HepG2 (cell line): Measurements from ENCODE around the gene MAB21L4. TPM values are rescaled to one million over a fixed set of nuclear protein-coding genes. Genes with fewer than 3 reads are reported as not detected.

ENCODE experiments used
- HHEX ChIP-seq: IDR thresholded peaks from 2 replicates; pipeline ENCODE4 v1.6.1; 2016; ENCODE audit warnings: control low read depth
- HOXA9 ChIP-seq: sonication (generic); formaldehyde crosslinking; IDR thresholded peaks from 2 replicates; pipeline ENCODE4 v1.8.1; 2022; ENCODE audit warnings: missing genetic modification reagents, mild to moderate bottlenecking, moderate library complexity, borderline replicate concordance
- MAFK ChIP-seq, 2 experiments: IDR thresholded peaks in 1 of 2; conservative IDR thresholded peaks in 1 of 2; 2 replicates each; pipeline ENCODE4 v1.6.1; 2011; ENCODE audit warnings: improper control_type of control experiment in 2 of 2, low read length in 2 of 2
- NBN ChIP-seq: fragments of 450-650 bp; conservative IDR thresholded peaks from 2 replicates; pipeline ENCODE4 v1.6.1; 2017
- NR2F6 ChIP-seq, 2 experiments: IDR thresholded peaks; 2 replicates each; pipeline ENCODE4 v1.6.1; 2016; ENCODE audit warnings: antibody characterized with exemption in 1 of 2, mild to moderate bottlenecking in 1 of 2
- WIZ ChIP-seq: sonication (generic); formaldehyde crosslinking; IDR thresholded peaks from 2 replicates; pipeline ENCODE4 v1.5.1; 2020; ENCODE audit warnings: mild to moderate bottlenecking, missing genetic modification reagents
- ZFX ChIP-seq: sonication (generic); formaldehyde crosslinking; IDR thresholded peaks from 2 replicates; pipeline ENCODE4 v1.4.0; 2020; ENCODE audit warnings: mild to moderate bottlenecking, low read depth, missing genetic modification reagents, moderate library complexity
- ZMYM2 ChIP-seq: sonication (generic); formaldehyde crosslinking; IDR thresholded peaks from 2 replicates; pipeline ENCODE4 v1.8.0; 2022; ENCODE audit warnings: mild to moderate bottlenecking, missing genetic modification reagents
- ZNF12 ChIP-seq: sonication (generic); formaldehyde crosslinking; IDR thresholded peaks from 2 replicates; pipeline ENCODE4 v1.5.0; 2020; ENCODE audit warnings: missing genetic modification reagents
- ZNF160 ChIP-seq: sonication (generic); formaldehyde crosslinking; IDR thresholded peaks from 2 replicates; pipeline ENCODE4 v1.8.0; 2022; ENCODE audit warnings: mild to moderate bottlenecking, inconsistent platforms, missing genetic modification reagents
- ZNF205 ChIP-seq: IDR thresholded peaks from 2 replicates; pipeline ENCODE4 v1.6.1; 2018; ENCODE audit warnings: missing biosample characterization, missing genetic modification reagents
- ZNF234 ChIP-seq: sonication (generic); formaldehyde crosslinking; conservative IDR thresholded peaks from 2 replicates; pipeline ENCODE4 v1.5.1; 2020; ENCODE audit warnings: mild to moderate bottlenecking, missing genetic modification reagents
- ZNF605 ChIP-seq: sonication (generic); formaldehyde crosslinking; IDR thresholded peaks from 2 replicates; pipeline ENCODE4 v1.8.0; 2022; ENCODE audit warnings: mild to moderate bottlenecking, missing genetic modification reagents
- ZNF780A ChIP-seq: sonication (generic); formaldehyde crosslinking; IDR thresholded peaks from 2 replicates; pipeline ENCODE4 v1.8.0; 2022; ENCODE audit warnings: mild to moderate bottlenecking, missing genetic modification reagents, moderate library complexity
- polyA plus RNA-seq, 8 experiments: library from polyadenylated mRNA; depleted of rRNA in 3 of 8; stranded (reverse) in 7 of 8; unstranded in 1 of 8; fragments of >200 nt; fragmentation: Illumina TruSeq in 4 of 8; extraction: Trizol in 4 of 8; gene quantifications; 2 replicates each; pipeline versions ENCODE4 v1.2.1 to v1.2.3, GENCODE V29; 2011 to 2016; ENCODE audit warnings: low read depth in 4 of 8, missing spikeins in 1 of 8, mixed read lengths in 1 of 8; ENCODE audit not compliant: insufficient read depth in 1 of 8
- total RNA-seq, 5 experiments: library from RNA; depleted of rRNA; stranded (reverse); fragments of >200 nt; fragmentation: Illumina TruSeq; extraction: Trizol; gene quantifications; 2 replicates each; pipeline ENCODE4 v1.2.3, GENCODE V29; 2016; ENCODE audit warnings: low read depth in 1 of 5
- TF ChIP-seq, protein P1 (sequence below): sonication (generic); formaldehyde crosslinking; IDR thresholded peaks from 2 replicates; pipeline ENCODE4 v1.9.0; 2021; ENCODE audit warnings: missing genetic modification reagents, mild to moderate bottlenecking, borderline replicate concordance
- TF ChIP-seq, protein P2 (sequence below): IDR thresholded peaks from 2 replicates; pipeline ENCODE4 v1.6.1; 2016; ENCODE audit warnings: low read depth, control low read depth
- TF ChIP-seq, protein P3 (sequence below): sonication (generic); formaldehyde crosslinking; IDR thresholded peaks from 2 replicates; pipeline ENCODE4 v1.4.0; 2020; ENCODE audit warnings: mild to moderate bottlenecking, missing genetic modification reagents
- TF ChIP-seq, protein P4 (sequence below): sonication (generic); formaldehyde crosslinking; IDR thresholded peaks from 2 replicates; pipeline ENCODE4 v1.5.0; 2020; ENCODE audit warnings: missing genetic modification reagents
- TF ChIP-seq, protein P5 (sequence below): sonication (generic); formaldehyde crosslinking; IDR thresholded peaks from 2 replicates; pipeline ENCODE4 v1.4.0; 2020; ENCODE audit warnings: missing genetic modification reagents
- TF ChIP-seq, protein P6 (sequence below): IDR thresholded peaks from 2 replicates; pipeline ENCODE4 v1.6.1; 2018; ENCODE audit warnings: missing genetic modification reagents, mild to moderate bottlenecking, missing compliant biosample characterization
- TF ChIP-seq, protein P7 (sequence below): sonication (generic); formaldehyde crosslinking; conservative IDR thresholded peaks from 2 replicates; pipeline ENCODE4 v1.4.0; 2020; ENCODE audit warnings: missing genetic modification reagents

The MAB21L4 gene
- total and polyA plus RNA-seq, 2 of the 13 experiments (the other 11 are each of a cell fraction or from before 2014, with no cell fraction given): 3.0 to 14.0 TPM

DNA sequence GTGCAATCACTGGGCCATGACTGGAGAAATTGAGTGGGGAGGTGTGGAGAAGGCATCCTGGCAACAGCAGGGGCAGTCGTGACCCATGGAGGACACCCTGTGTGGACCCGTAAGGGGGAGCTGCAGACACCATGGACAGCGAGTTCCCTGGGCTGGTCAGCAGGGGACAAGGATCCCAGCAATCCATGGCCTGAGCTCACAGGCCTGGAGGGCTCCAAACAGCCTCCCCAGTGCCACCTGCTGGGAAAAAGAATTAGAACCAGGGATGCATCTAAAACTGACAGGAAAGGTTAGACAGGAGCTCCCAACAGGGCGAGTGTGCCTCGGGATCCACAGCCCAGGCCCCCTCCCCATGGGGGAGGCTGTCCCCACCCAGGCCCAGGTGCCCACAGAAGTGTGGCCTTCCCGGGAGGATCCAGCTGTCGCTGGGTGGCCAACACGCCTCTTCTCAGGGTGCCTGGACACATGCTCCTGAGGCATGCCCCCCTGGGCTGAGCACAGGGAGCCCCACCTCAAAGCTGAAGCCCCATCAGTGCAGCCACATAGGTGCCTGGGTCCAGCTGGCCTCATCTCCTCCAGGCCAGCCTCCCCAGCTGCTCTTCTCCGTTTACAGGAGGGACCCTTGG lies 55.4 kb downstream of the MAB21L4 start (continued):
- no peak for TF ChIP-seq ZNF205 (CRISPR knock-in tag)
- TF ChIP-seq, protein P1, sequence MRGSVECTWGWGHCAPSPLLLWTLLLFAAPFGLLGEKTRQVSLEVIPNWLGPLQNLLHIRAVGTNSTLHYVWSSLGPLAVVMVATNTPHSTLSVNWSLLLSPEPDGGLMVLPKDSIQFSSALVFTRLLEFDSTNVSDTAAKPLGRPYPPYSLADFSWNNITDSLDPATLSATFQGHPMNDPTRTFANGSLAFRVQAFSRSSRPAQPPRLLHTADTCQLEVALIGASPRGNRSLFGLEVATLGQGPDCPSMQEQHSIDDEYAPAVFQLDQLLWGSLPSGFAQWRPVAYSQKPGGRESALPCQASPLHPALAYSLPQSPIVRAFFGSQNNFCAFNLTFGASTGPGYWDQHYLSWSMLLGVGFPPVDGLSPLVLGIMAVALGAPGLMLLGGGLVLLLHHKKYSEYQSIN (CRISPR knock-in tag): no peak
- TF ChIP-seq, protein P2, sequence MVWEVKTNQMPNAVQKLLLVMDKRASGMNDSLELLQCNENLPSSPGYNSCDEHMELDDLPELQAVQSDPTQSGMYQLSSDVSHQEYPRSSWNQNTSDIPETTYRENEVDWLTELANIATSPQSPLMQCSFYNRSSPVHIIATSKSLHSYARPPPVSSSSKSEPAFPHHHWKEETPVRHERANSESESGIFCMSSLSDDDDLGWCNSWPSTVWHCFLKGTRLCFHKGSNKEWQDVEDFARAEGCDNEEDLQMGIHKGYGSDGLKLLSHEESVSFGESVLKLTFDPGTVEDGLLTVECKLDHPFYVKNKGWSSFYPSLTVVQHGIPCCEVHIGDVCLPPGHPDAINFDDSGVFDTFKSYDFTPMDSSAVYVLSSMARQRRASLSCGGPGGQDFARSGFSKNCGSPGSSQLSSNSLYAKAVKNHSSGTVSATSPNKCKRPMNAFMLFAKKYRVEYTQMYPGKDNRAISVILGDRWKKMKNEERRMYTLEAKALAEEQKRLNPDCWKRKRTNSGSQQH: 0 out of 2 replicates have a peak, but pooled peaks have one; percentile 32
- no peak for TF ChIP-seq HOXA9 (CRISPR knock-in tag)
- no peak for TF ChIP-seq NR2F6 (IDR thresholded peaks at IDR 0.05)
- TF ChIP-seq NR2F6 (CRISPR knock-in tag; IDR thresholded peaks at IDR 0.05): peak; percentile 40; the same call in 1 of the 2 replicates
- TF ChIP-seq NBN: no peak
- TF ChIP-seq ZMYM2: no peak
- no peak for TF ChIP-seq MAFK (conservative IDR thresholded peaks at IDR 0.05 in 1 of 2, IDR thresholded peaks at IDR 0.05 in 1 of 2; ENCODE audit: low read length in 2 of 2)
- TF ChIP-seq ZNF234 (CRISPR knock-in tag): no peak
- TF ChIP-seq ZNF605 (CRISPR knock-in tag): no peak
- TF ChIP-seq, protein P3, sequence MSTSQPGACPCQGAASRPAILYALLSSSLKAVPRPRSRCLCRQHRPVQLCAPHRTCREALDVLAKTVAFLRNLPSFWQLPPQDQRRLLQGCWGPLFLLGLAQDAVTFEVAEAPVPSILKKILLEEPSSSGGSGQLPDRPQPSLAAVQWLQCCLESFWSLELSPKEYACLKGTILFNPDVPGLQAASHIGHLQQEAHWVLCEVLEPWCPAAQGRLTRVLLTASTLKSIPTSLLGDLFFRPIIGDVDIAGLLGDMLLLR: 0 out of 2 replicates have a peak, but pooled peaks have one; percentile 8
- TF ChIP-seq, protein P4, sequence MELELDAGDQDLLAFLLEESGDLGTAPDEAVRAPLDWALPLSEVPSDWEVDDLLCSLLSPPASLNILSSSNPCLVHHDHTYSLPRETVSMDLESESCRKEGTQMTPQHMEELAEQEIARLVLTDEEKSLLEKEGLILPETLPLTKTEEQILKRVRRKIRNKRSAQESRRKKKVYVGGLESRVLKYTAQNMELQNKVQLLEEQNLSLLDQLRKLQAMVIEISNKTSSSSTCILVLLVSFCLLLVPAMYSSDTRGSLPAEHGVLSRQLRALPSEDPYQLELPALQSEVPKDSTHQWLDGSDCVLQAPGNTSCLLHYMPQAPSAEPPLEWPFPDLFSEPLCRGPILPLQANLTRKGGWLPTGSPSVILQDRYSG: 0 out of 2 replicates have a peak, but pooled peaks have one; percentile 50
- TF ChIP-seq ZNF780A (CRISPR knock-in tag): no peak
- TF ChIP-seq WIZ: no peak
- TF ChIP-seq, protein P5, sequence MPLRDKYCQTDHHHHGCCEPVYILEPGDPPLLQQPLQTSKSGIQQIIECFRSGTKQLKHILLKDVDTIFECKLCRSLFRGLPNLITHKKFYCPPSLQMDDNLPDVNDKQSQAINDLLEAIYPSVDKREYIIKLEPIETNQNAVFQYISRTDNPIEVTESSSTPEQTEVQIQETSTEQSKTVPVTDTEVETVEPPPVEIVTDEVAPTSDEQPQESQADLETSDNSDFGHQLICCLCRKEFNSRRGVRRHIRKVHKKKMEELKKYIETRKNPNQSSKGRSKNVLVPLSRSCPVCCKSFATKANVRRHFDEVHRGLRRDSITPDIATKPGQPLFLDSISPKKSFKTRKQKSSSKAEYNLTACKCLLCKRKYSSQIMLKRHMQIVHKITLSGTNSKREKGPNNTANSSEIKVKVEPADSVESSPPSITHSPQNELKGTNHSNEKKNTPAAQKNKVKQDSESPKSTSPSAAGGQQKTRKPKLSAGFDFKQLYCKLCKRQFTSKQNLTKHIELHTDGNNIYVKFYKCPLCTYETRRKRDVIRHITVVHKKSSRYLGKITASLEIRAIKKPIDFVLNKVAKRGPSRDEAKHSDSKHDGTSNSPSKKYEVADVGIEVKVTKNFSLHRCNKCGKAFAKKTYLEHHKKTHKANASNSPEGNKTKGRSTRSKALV (CRISPR knock-in tag): peak; percentile 74; the same call in 1 of the 2 replicates
- TF ChIP-seq, protein P6, sequence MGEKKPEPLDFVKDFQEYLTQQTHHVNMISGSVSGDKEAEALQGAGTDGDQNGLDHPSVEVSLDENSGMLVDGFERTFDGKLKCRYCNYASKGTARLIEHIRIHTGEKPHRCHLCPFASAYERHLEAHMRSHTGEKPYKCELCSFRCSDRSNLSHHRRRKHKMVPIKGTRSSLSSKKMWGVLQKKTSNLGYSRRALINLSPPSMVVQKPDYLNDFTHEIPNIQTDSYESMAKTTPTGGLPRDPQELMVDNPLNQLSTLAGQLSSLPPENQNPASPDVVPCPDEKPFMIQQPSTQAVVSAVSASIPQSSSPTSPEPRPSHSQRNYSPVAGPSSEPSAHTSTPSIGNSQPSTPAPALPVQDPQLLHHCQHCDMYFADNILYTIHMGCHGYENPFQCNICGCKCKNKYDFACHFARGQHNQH: 0 out of 2 replicates have a peak, but pooled peaks have one; percentile 36
- TF ChIP-seq, protein P7, sequence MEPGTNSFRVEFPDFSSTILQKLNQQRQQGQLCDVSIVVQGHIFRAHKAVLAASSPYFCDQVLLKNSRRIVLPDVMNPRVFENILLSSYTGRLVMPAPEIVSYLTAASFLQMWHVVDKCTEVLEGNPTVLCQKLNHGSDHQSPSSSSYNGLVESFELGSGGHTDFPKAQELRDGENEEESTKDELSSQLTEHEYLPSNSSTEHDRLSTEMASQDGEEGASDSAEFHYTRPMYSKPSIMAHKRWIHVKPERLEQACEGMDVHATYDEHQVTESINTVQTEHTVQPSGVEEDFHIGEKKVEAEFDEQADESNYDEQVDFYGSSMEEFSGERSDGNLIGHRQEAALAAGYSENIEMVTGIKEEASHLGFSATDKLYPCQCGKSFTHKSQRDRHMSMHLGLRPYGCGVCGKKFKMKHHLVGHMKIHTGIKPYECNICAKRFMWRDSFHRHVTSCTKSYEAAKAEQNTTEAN: 0 out of 2 replicates have a peak, but pooled peaks have one; percentile 23
- TF ChIP-seq ZNF12 (CRISPR knock-in tag): no peak
- TF ChIP-seq ZNF160 (CRISPR knock-in tag): 0 out of 2 replicates have a peak, but pooled peaks have one; percentile 31
- peak; percentile 60; the same call in 1 of the 2 replicates for TF ChIP-seq ZFX
- TF ChIP-seq HHEX (CRISPR knock-in tag): no peak
